ENCODE measurements around the gene DDIAS. TPM values are rescaled to one million over a fixed set of nuclear protein-coding genes. Genes with fewer than 3 reads are reported as not detected.

Gene DDIAS
- polyA plus RNA-seq, 1 donor from 2014 or later = 0.26 TPM

DNA sequence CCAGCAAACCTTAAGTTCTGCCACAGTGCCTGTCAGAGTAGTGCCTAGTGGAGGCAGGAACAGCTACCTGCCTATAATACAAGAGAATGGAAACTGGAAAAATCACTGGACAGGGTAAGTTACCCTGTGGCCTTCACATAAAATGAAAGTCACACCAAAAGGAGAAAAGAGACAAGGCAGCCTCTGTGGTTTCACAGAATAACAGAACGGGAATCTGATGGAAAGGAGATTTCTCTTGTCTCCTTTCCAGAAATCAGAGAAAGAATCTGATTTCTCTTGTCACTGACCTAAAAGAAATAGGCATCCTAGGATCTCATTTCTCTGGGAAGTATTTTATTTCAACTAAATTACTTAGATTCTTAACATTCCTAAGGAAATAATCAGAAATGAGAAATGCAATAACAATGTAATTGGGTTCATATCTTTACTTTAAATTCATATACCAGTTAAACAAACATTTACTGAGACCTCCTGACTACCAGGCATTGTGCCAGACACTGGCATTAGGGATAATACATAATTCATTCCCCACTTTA, 42.9 kb upstream of the DDIAS start:
- no peak overlapping the region for H3K4me3 ChIP-seq (ENCODE audit: low read length)
- no peak overlapping the region for H3K9ac ChIP-seq (ENCODE audit: low read length)
- H3K27ac ChIP-seq (ENCODE audit: low read length) = no peak overlapping the region
- no peaks in the 10 kb centered on the region for H3K9me2 ChIP-seq (ENCODE audit: insufficient read depth, low read length)
- H2AFZ ChIP-seq (ENCODE audit: low read depth, low read length) = no peak overlapping the region
- no peaks in the 10 kb centered on the region for H3K9me3 ChIP-seq (ENCODE audit: low read length)
- no peak overlapping the region for H3K4me2 ChIP-seq (ENCODE audit: low read length)
- TF ChIP-seq MXI1 (conservative IDR thresholded peaks at IDR 0.05; ENCODE audit: poor library complexity, severe bottlenecking) (no peak), SMC3 (conservative IDR thresholded peaks at IDR 0.05; ENCODE audit: poor library complexity) (no peak), EP300 (conservative IDR thresholded peaks at IDR 0.05; ENCODE audit: poor library complexity, severe bottlenecking) (no peak), TAF1 (IDR thresholded peaks at IDR 0.05; ENCODE audit: low read depth) (no peak), EZH2 (IDR thresholded peaks at IDR 0.05; ENCODE audit: borderline replicate concordance, insufficient read depth, low read length, poor library complexity, severe bottlenecking) (no peak), RAD21 (conservative IDR thresholded peaks at IDR 0.05) (no peak)
- TF ChIP-seq, protein P1, sequence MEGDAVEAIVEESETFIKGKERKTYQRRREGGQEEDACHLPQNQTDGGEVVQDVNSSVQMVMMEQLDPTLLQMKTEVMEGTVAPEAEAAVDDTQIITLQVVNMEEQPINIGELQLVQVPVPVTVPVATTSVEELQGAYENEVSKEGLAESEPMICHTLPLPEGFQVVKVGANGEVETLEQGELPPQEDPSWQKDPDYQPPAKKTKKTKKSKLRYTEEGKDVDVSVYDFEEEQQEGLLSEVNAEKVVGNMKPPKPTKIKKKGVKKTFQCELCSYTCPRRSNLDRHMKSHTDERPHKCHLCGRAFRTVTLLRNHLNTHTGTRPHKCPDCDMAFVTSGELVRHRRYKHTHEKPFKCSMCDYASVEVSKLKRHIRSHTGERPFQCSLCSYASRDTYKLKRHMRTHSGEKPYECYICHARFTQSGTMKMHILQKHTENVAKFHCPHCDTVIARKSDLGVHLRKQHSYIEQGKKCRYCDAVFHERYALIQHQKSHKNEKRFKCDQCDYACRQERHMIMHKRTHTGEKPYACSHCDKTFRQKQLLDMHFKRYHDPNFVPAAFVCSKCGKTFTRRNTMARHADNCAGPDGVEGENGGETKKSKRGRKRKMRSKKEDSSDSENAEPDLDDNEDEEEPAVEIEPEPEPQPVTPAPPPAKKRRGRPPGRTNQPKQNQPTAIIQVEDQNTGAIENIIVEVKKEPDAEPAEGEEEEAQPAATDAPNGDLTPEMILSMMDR (IDR thresholded peaks at IDR 0.05; ENCODE audit: poor library complexity, severe bottlenecking) = no peak
- TF ChIP-seq, protein P2, sequence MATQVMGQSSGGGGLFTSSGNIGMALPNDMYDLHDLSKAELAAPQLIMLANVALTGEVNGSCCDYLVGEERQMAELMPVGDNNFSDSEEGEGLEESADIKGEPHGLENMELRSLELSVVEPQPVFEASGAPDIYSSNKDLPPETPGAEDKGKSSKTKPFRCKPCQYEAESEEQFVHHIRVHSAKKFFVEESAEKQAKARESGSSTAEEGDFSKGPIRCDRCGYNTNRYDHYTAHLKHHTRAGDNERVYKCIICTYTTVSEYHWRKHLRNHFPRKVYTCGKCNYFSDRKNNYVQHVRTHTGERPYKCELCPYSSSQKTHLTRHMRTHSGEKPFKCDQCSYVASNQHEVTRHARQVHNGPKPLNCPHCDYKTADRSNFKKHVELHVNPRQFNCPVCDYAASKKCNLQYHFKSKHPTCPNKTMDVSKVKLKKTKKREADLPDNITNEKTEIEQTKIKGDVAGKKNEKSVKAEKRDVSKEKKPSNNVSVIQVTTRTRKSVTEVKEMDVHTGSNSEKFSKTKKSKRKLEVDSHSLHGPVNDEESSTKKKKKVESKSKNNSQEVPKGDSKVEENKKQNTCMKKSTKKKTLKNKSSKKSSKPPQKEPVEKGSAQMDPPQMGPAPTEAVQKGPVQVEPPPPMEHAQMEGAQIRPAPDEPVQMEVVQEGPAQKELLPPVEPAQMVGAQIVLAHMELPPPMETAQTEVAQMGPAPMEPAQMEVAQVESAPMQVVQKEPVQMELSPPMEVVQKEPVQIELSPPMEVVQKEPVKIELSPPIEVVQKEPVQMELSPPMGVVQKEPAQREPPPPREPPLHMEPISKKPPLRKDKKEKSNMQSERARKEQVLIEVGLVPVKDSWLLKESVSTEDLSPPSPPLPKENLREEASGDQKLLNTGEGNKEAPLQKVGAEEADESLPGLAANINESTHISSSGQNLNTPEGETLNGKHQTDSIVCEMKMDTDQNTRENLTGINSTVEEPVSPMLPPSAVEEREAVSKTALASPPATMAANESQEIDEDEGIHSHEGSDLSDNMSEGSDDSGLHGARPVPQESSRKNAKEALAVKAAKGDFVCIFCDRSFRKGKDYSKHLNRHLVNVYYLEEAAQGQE (IDR thresholded peaks at IDR 0.05; ENCODE audit: borderline replicate concordance) = no peak
- no peaks in the 10 kb centered on the region for H4K20me1 ChIP-seq (ENCODE audit: insufficient read depth)
- no peaks in the 10 kb centered on the region for H3K79me2 ChIP-seq (replicated peaks; ENCODE audit: insufficient read depth, low read length)
- no peaks in the 10 kb centered on the region for H3F3A ChIP-seq (ENCODE audit: insufficient read depth, low read length, poor library complexity, severe bottlenecking)
- no peaks in the 10 kb centered on the region for H3K27me3 ChIP-seq (ENCODE audit: insufficient read depth, low read depth, low read length)
- H3K36me3 ChIP-seq (ENCODE audit: insufficient read depth, low read length) = no peaks in the 10 kb centered on the region

DNA sequence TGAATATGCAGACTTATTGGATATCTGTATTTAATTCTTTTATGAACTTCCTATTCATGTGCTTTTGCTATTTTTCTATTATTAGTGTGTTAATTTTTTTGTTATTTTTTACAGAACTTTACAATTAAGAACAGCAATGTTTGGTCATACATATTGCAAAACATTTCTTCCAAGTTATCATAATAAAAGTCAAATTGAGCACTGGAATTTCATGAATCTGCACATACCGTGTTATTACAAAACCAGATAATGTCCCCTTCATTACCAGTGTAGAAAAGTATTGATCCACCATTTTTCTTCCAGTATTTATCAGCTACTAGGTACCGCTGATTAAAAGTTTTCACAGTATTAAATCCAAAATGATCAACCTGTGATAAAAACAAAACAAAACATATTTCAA, 41.8 kb upstream of the DDIAS start:
- Histone ChIP-seq H2AFZ (ENCODE audit: low read depth, low read length) (no peak overlapping the region), H3K27ac (ENCODE audit: low read length) (no peak overlapping the region), H3K4me2 (ENCODE audit: low read length) (no peak overlapping the region), H3F3A (ENCODE audit: insufficient read depth, low read length, poor library complexity, severe bottlenecking) (no peaks in the 10 kb centered on the region), H3K9me3 (ENCODE audit: low read length) (no peaks in the 10 kb centered on the region), H3K9ac (ENCODE audit: low read length) (no peak overlapping the region), H3K79me2 (replicated peaks; ENCODE audit: insufficient read depth, low read length) (no peaks in the 10 kb centered on the region), H3K36me3 (ENCODE audit: insufficient read depth, low read length) (no peaks in the 10 kb centered on the region), H3K9me2 (ENCODE audit: insufficient read depth, low read length) (no peaks in the 10 kb centered on the region), H4K20me1 (ENCODE audit: insufficient read depth) (no peaks in the 10 kb centered on the region), H3K27me3 (ENCODE audit: insufficient read depth, low read depth, low read length) (no peaks in the 10 kb centered on the region), H3K4me3 (ENCODE audit: low read length) (no peak overlapping the region)
- TF ChIP-seq RAD21 (conservative IDR thresholded peaks at IDR 0.05) (no peak), MXI1 (conservative IDR thresholded peaks at IDR 0.05; ENCODE audit: poor library complexity, severe bottlenecking) (no peak), POLR2AphosphoS5 (IDR thresholded peaks at IDR 0.05) (no peak), SMC3 (conservative IDR thresholded peaks at IDR 0.05; ENCODE audit: poor library complexity) (no peak), TAF1 (IDR thresholded peaks at IDR 0.05; ENCODE audit: low read depth) (no peak), EP300 (conservative IDR thresholded peaks at IDR 0.05; ENCODE audit: poor library complexity, severe bottlenecking) (no peak), EZH2 (IDR thresholded peaks at IDR 0.05; ENCODE audit: borderline replicate concordance, insufficient read depth, low read length, poor library complexity, severe bottlenecking) (no peak)
- TF ChIP-seq, protein P2 (IDR thresholded peaks at IDR 0.05; ENCODE audit: borderline replicate concordance) = no peak
- TF ChIP-seq, protein P1 (IDR thresholded peaks at IDR 0.05; ENCODE audit: poor library complexity, severe bottlenecking) = no peak

Data from neural cell (in vitro differentiated cells).